GM12865 (cell line): ENCODE data around the gene COL7A1.

Source experiments
- DNase-seq: peaks from one replicate; pipeline ENCODE4 v3.0.0; 2010; ENCODE audit warnings: low read depth
- H3K4me3 ChIP-seq: 2 replicates; pipeline ENCODE4 v1.5.1; 2011; ENCODE audit warnings: mild to moderate bottlenecking, low read depth, low read length, control low read depth
- TF ChIP-seq, protein P1 (sequence below): IDR thresholded peaks from 2 replicates; pipeline ENCODE4 v1.5.1; 2011; ENCODE audit warnings: low read length, control low read depth, low read depth, inconsistent platforms; ENCODE audit not compliant: insufficient read depth; ENCODE audit errors: missing control alignments

COL7A1 gene

DNA sequence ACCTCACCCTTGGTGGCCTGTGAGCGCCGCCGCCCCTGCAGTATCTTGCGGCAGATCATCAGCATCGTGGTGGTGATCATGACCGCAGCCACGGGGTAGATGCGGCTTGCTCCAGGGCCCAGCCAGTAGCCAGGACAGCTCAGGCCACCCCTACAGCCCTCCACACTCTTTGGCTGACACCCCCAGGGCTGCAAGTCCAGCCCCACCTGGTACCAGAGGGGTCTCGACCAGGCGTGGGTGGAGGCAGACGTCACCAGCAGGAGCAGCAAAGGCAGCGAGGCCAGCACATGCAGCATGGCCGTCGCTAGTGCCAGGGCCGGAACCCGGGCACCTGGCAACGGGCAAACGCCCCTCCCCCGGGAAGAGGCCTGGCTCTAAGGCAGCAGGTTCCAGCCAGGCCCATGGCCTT lies 26.3 kb upstream of the COL7A1 start, which contains the start of gene TMEM89:
Gene TMEM89 (minus strand): TSS at position 309 of the 409 bp plus-strand sequence. CDS start 13 bp downstream, at position 296.
- DNase-seq: no peak
- no peak within 1 kb of the TSS for H3K4me3 ChIP-seq
- TF ChIP-seq, protein P1, sequence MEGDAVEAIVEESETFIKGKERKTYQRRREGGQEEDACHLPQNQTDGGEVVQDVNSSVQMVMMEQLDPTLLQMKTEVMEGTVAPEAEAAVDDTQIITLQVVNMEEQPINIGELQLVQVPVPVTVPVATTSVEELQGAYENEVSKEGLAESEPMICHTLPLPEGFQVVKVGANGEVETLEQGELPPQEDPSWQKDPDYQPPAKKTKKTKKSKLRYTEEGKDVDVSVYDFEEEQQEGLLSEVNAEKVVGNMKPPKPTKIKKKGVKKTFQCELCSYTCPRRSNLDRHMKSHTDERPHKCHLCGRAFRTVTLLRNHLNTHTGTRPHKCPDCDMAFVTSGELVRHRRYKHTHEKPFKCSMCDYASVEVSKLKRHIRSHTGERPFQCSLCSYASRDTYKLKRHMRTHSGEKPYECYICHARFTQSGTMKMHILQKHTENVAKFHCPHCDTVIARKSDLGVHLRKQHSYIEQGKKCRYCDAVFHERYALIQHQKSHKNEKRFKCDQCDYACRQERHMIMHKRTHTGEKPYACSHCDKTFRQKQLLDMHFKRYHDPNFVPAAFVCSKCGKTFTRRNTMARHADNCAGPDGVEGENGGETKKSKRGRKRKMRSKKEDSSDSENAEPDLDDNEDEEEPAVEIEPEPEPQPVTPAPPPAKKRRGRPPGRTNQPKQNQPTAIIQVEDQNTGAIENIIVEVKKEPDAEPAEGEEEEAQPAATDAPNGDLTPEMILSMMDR: no peak

DNA sequence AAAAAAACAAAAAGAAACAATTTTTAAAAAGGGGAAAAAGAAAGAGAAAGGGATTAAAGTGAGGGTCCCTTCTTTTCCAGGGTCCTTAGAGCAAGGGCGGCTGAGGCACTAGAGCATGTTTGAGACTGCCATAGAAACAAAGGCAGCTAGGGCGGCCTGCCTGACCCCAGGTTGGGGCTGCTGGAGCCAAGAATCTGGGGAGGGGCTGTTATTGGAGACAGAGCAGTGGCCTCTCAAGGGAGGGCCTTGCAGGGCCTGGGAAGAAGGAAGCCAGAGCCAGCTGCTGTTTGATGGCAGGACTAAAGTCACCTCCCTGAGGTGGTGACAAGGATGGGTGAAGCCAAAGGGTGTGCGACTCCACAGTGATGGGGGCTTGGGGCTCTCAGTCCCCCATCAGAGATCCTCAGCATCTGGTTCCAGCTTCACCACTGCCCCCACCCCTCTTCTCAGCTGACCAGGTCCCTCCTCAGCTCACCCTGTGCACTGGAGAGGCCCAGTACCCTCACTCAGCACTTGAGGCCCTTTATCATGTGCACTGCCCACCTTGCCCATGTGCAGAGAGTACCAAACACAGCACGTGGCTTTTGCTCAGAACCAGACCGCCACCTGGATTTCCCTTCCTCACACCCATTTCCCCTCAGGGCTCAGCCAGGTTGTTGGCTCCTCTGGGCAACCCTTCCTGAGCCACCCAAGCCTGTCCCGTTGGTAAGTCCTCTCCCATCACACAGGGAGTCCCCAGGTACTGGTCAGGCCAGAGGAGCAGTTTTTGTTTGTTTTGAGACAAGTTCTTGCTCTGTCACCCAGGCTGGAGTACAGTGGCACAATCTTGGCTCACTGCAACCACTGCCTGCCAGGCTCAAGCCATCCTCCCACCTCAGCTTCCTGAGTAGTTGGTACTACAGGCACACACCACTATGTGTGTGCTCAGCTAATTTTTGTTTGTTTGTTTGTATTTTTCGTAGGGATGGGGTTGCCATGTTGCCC lies 24.7 kb upstream of the COL7A1 start:
- TF ChIP-seq, protein P1: no peak
- no peak overlapping the region for H3K4me3 ChIP-seq
- DNase-seq: no peak

DNA sequence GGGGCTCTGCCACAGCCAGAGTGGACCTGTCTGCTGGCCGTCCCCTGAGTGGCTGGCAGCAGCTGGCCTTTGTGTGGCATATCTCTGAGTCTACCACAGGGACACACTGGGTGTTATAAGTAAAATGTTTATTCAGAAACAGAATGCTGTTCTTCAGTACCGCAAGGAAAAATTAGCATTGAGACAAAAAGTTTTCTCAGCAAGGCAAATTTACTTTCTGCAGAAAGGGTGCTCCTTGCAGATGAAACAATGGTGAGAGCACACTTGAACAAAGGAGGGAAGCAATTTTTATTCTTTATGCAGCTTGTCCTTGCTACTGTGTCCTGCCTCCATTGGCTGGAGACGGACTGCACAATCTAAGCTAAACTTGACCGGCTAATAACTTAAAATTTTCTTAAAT lies 22.4 kb upstream of the COL7A1 start:
- no peak overlapping the region for H3K4me3 ChIP-seq
- TF ChIP-seq, protein P1: no peak
- no peak for DNase-seq

DNA sequence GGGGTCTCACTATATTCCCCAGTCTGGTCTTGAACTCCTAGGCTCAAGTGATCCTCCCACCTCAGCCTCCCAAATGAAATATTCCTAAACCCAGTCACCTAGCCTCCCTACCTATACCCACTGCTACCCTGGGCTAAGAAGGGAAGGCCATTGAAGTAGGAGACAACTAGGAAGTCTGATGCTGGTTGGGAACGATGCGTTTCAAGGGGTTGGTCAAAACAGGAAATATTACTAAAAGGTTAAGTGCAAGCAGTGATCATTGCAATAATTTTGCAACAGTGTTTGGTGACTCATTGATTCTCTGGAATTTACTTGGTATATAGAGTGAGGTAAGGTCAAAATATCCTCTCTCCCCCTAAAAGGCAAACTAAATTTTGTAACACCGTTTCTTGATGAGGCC lies 18.9 kb upstream of the COL7A1 start:
- DNase-seq: no peak
- TF ChIP-seq, protein P1: no peak
- no peak overlapping the region for H3K4me3 ChIP-seq

DNA sequence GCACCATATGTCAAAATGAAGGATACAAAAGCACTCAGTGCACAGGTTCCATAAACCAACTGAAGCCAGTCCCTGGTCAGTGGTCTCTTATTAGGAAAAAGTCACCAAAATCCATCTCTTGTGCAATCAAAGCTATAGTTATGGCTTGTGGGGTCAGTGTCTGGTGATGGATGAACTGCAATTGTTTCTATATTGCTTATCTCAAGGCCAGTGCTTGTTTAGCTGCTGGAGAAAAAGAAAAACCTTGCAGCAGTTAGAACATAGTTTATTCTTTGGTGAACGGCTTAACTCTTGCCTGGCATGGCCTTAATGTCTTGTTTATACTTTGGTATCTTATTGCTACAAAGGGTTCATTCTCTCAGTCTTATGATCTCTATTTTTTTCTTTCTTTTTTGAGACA lies 17.2 kb upstream of the COL7A1 start:
- H3K4me3 ChIP-seq: no peak overlapping the region
- no peak for DNase-seq
- TF ChIP-seq, protein P1: no peak

DNA sequence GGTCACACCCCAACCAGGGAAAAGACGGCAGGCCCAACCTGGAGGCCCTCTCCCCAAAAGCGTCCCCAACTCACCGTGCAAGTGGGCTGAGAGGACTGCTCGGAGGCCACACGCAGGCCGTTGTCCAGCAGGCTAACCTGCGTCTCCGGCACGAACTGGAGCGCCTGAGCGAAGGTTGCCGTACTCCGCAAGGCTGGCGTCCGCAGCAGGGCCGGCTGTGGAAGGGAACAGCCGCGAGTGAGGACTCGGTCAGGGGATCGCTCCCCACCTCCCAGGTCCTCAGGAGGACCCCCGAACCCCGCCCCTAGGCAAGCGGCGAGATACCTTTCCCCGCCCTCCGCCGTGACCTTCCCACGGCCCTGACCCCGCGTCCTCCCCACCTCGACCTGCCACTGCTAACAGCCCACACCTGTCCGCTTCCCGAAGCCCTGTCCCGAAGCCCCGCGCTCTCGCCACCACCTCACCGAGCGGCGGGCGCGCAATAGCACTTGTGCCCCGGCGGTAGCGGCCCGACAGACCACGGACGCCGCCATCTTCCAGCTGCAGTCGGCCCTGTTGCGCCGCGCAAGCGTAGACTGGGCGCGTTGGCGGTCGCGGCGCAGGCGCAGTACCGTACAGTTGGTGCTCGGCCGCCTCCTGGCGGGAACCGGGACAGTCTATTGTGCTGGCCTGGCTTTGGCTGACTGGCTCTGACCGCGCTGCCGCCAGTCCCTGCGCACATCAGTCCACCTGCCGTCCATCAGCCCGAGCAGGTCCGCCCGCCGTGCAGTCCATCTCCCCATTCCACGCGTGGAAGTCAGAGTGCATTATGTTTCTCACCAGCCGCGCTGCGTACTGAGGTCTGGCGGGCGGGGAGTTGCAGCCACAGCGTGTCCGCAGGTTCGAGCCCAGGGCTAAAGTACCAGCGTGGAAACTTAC lies 14.2 kb upstream of the COL7A1 start, which contains the start of gene UQCRC1:
Gene UQCRC1 (minus strand): TSS at position 559 of the 918 bp plus-strand sequence. CDS start 26 bp downstream, at position 533.
- peak within 1 kb of the TSS; percentile 86 for H3K4me3 ChIP-seq
- DNase-seq: peak; percentile 96
- TF ChIP-seq, protein P1: peak; percentile 71
